GM08714 (cell line): ENCODE data around the gene PKIG.

Experiments
- H3K4me3 ChIP-seq: fragments of 200-500 bp; sonication (Bioruptor generic); 2 replicates; pipeline ENCODE4 v1.5.1; 2014; ENCODE audit warnings: mild to moderate bottlenecking, low read length, inconsistent platforms
- ZNF274 ChIP-seq: IDR thresholded peaks from 2 replicates; pipeline ENCODE4 v1.6.1; 2012; ENCODE audit warnings: mild to moderate bottlenecking, low read depth, low read length

PKIG gene

GRCh38 chr20:44614525-44614924 lies 32.1 kb downstream of the PKIG start:
- TF ChIP-seq ZNF274, result no peak
- no peak overlapping the region for H3K4me3 ChIP-seq

- no peak for TF ChIP-seq ZNF274
- no peak overlapping the region for H3K4me3 ChIP-seq
These were observed 32.9 kb downstream of the PKIG start for GRCh38 chr20:44615169-44615791.

GRCh38 chr20:44615876-44616603 lies 33.7 kb downstream of the PKIG start:
- H3K4me3 ChIP-seq, result no peak overlapping the region
- TF ChIP-seq ZNF274, result no peak

GRCh38 chr20:44616604-44616964 lies 34.2 kb downstream of the PKIG start:
- H3K4me3 ChIP-seq, result no peak overlapping the region
- TF ChIP-seq ZNF274, result no peak

GRCh38 chr20:44618318-44618731 lies 35.9 kb downstream of the PKIG start:
- no peak overlapping the region for H3K4me3 ChIP-seq
- TF ChIP-seq ZNF274, result no peak

GRCh38 chr20:44619294-44619693 lies 36.9 kb downstream of the PKIG start:
- TF ChIP-seq ZNF274, result no peak
- H3K4me3 ChIP-seq, result no peak overlapping the region

GRCh38 chr20:44620030-44620429 lies 37.7 kb downstream of the PKIG start:
- TF ChIP-seq ZNF274, result no peak
- H3K4me3 ChIP-seq, result no peak overlapping the region

GRCh38 chr20:44621325-44621724 lies 38.9 kb downstream of the PKIG start:
- no peak overlapping the region for H3K4me3 ChIP-seq
- no peak for TF ChIP-seq ZNF274

- H3K4me3 ChIP-seq, result no peak overlapping the region
- no peak for TF ChIP-seq ZNF274
These were observed 39.6 kb downstream of the PKIG start for GRCh38 chr20:44621939-44622338.

- H3K4me3 ChIP-seq, result no peak overlapping the region
- no peak for TF ChIP-seq ZNF274
These were observed 40.3 kb downstream of the PKIG start for GRCh38 chr20:44622501-44623270.

GRCh38 chr20:44624152-44624551 lies 41.8 kb downstream of the PKIG start:
- TF ChIP-seq ZNF274, result no peak
- H3K4me3 ChIP-seq, result no peak overlapping the region

- no peak overlapping the region for H3K4me3 ChIP-seq
- TF ChIP-seq ZNF274, result no peak
These were observed 42.4 kb downstream of the PKIG start for GRCh38 chr20:44624743-44625271.

- no peak overlapping the region for H3K4me3 ChIP-seq
- no peak for TF ChIP-seq ZNF274
These were observed 43.0 kb downstream of the PKIG start for GRCh38 chr20:44625361-44625760.

- no peak overlapping the region for H3K4me3 ChIP-seq
- TF ChIP-seq ZNF274, result no peak
These were observed 43.9 kb downstream of the PKIG start for GRCh38 chr20:44626278-44626677.

GRCh38 chr20:44627364-44628010 lies 45.1 kb downstream of the PKIG start:
- no peak overlapping the region for H3K4me3 ChIP-seq
- no peak for TF ChIP-seq ZNF274
